Stimulated activated CD4-positive, alpha-beta T cell treated with anti-CD3 and anti-CD28 coated beads, Interleukin-4, amount 100 ng/mL, for 4 hours (primary cell): ENCODE measurements around the gene PTCSC3.
"Not testable (repeated sequence)": the region's sequence is repeated elsewhere in the genome, so short reads cannot be mapped to it uniquely, and the experiment has no call there.

Experiments used
- DNase-seq, 2 experiments: peaks; one replicate each; pipeline ENCODE4 v3.0.0-alpha.2; 2020

Gene PTCSC3

DNA sequence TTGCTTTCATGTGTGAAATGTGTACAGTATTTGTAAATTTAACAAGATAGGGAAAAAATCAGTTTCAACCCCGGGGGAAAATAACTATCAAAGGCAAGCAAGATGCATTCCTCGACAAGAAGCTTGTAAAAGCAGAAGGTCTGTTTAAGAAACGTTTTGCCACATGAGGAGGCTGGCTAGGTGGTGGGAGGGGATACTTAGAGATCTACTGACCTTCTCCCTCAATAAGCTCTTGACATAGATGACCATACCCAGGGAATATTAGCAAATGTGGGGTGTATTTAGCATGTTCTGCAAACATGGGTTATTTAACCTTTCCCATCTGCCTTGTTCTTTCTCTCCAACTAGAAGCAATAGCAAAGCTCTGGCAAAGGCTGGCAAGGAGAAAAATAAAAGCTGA lies 4.9 kb downstream of the PTCSC3 start:
- DNase-seq: no peak

DNA sequence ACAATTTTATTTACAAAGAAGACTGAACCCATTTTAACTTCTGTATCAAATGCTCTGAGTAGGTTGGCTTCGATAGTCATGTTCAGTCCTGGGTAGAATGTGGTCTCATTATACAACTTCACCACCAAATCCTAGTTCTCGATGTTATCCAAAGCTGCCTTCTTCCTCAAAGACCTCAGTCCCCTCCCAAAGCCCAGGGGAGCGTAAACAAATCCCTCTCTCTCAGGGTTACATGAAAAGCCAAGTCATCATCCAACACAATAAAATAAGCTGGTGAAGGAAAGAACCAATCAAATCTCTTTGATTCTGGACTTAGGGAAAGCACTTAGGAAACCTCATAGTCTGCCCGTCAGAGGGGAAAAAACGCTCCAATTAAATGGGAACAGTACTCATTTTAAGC lies 9.1 kb downstream of the PTCSC3 start:
- no peak for DNase-seq

DNA sequence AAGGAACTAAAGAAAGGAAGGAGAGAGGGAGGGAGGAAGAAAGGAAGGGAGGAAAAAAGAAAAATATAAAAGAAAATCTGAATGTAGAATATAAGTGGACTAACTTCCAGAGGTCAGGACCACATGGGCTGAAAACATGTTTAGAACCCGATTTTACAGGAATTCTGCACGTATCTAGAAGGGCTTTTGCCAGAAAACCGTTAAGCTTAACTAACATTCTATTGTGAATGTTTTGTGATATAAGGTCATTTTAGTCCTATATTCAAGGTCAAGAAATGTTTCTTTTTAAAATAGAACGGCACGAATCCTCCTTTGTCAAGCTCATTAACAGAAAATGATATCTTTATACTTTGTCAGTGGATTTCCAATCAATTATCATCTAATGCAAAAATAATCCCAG lies 13.1 kb downstream of the PTCSC3 start:
- no peak for DNase-seq

DNA sequence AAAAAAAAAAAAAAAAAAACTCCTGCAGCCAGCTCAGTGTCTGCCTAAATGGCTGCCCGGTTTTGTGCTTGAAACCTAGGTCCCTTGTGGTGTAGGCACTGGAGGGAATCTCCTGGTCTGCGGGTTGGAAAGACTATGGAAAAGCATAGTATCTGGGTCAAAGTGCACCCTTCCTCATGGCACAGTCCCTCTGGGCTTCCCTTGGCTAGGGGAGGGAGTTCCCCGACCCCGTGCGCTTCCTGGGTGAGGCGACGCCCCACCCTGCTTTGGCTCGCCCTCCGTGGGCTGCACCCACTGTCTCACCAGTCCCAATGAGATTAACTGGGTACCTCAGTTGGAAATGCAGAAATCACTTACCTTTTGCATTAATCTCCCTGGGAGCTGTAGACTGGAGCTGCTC lies 14.3 kb downstream of the PTCSC3 start:
- DNase-seq: no peak

DNA sequence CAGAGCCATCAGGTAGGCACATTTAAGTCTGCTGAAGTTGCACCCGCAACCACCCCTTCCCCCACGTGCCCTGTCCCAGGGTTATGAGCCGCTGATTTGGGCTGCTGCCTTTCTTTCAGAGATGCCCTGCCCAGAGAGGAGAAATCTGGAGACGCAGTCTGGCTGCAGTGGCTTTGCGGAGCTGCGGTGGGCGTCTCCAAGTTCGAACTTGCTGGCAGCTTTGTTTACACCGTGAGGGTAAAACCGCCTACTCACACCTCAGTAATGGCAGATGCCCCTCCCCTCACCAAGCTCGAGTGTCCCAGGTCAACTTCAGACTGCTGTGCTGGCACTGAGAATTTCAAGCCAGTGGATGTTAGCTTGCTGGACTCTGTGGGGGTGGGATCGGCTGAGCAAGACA lies 14.7 kb downstream of the PTCSC3 start:
- no peak for DNase-seq

DNA sequence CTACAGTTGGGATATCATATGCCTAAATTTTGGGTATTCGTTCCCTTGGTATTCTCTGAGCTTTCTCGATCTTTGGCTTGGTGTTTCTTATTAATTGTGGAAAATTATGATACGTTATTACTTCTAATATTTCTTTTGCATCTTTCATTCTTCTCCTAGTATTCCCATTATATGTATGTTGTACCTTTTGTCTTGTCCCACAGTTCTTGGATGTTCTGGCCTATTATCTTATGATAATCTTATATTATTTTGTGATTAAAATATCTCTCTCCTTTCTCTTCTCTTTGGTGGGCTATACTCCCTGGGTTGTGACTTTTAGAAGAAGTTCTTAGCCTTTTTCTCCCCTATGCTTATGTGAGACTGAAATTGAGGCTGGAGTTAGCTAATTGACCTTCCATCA lies 25.2 kb downstream of the PTCSC3 start:
- no peak for DNase-seq

DNA sequence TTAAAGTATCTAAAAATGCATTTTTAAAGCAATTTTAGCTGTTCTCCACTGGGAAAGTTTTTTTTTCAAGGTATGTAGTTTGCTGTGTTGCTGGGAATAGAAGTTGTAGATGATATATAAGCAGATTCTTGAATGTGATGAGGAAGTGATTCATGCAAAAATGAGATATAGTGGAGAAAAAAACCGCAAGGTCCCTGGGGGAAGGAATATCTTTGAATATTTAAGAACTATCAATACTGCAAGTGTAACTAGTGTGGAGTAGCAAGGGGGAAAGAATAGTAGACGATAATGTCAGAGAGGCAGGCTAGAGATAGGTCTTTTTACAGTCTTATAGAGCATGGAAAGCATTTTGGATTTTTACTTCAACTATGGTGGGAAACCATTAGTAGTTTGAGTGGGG lies 42.5 kb downstream of the PTCSC3 start:
- no peak for DNase-seq

DNA sequence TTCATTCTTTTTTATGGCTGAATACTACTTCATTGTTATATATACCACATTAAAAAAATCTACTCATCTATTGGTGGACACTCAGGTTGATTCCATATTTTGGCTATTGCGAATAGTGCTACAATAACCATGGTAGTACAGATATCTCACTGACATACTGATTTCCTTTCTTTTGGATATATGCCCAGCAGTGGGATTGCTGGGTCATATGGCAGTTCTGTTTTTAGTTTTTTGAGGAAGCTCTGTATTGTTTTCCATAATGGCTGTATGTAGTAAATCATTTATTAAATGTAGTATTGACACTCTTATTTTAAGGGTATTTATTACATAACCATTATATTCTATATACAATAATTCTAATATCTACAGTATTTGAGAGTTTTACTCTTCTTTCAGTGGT lies 43.7 kb downstream of the PTCSC3 start:
- DNase-seq: no peak

DNA sequence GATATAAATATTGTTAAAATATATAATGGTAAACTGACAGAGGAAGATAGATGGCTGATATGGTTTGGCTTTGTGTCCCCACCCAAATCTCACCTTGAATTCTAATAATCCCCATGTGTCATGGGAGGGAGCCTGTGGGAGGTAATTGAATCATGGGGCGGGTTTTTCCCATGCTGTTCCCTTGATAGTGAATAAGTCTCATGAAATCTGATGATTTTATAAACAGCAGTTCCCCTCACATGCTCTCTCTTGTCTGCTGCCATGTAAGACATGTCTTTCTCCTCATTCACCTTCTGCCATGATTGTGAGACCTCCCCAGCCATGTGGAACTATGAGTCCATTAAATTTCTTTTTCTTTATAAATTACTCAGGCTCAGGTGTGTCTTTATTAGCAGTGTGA lies 46.3 kb downstream of the PTCSC3 start:
- DNase-seq: no peak

DNA sequence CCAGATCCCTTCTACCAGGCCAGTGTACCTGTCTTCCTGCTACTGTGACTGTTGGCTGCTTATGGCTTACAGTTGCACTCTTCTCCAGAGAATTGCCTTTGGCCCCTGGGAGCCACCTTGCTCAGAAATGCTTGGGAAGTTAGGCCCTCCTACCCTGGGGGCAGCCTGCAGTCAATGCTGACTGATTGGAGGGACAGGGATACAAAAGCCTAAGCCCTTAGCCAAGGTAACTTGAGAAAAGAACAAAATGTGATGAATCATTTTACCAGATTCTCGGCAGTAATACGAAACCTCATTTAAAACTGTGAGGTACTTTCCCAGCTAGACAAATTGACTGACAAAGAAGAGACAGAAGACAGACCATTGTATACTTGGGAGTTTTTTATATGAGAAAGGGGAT lies 47.3 kb downstream of the PTCSC3 start:
- no peak for DNase-seq

DNA sequence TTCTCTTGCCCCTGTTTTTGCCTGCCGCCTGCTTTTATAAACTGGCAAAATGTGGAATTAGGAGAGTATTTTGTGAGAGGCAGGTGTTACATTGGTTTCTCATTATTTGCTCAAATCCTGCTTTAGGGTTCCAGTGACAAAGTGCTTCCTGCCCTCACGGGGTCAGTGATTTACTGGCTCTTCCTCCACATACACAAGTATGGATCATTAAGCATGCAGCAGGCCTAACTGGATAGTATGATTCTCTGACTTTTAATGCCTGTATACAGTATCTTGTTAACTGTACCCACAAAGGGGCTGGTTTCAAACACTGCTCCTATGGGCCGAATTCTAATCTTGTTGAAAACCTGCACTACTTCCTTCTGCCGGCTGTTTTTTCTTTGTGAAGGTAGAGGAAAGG lies 63.2 kb downstream of the PTCSC3 start:
- DNase-seq: no peak

DNA sequence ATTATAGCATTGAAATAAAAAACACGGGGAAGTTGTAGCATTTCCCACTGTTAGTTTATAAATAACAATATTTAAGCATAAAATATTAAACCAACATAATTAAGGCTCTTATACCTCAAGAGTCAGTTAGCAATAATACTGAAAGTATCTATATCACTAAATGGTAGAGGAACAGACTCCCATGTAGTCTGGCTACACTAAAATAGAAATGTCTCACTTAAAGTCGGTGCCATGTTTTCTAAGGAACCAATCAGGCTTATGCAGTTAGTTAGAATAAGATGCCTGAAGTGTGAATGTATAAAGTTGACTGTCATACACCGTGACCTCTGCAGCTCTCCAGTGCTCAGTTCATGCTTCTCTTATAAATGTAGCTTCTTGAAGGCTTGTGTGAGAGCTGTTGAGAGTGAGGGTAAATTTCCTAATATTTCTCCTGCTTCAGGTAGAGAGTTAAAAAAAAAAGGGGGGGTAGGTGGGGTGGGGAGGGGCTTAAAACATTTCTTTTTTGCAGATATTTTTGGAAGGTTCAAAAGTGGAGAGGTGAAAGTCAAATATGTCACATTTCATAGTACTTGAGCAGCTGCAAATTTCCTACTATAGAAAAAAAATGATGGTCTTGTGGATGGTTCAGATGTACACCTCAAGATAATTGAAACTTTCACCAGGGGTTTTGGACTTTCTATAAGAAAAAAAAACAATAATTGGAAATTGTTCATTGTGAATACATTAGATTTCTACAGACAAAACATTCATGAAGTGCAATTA lies 64.5 kb downstream of the PTCSC3 start:
- no peak for DNase-seq

DNA sequence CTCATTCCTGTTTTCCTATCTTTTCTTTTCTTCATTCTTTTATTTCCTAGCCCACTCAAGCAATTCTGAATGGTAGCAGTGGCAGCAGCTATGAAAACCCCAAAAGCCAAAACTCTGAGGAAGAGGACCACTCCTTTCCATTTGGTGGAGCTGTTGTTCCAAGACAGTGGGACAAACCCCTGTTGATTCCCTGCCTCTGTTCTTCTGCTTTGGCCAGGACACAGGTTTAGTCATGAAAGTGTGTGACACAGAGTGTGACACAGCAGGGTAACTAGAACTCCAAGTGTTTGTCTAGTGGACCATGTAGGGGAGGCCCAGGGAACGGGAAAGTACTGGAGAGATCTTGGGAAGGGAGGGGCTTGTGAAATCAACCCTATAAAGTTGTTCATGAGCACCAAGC lies 71.1 kb downstream of the PTCSC3 start:
- DNase-seq: no peak

DNA sequence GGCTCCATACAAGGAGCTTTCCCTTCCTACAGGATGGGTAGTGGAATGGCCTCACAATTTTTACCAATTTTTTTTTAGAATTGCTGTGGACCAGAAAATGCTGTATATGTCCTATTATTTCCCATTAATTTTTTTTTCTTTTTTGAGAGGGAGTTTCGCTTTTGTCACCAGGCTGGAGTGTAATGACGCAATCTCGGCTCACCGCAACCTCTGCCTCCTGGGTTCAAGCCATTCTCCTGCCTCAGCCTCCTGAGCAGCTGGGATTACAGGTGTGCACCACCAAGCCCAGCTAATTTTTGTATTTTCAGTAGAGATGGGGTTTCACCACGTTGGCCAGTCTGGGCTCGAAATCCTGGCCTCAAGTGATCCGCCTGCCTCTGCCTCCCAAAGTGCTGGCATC lies 72.3 kb downstream of the PTCSC3 start:
- DNase-seq: not testable (repeated sequence)

DNA sequence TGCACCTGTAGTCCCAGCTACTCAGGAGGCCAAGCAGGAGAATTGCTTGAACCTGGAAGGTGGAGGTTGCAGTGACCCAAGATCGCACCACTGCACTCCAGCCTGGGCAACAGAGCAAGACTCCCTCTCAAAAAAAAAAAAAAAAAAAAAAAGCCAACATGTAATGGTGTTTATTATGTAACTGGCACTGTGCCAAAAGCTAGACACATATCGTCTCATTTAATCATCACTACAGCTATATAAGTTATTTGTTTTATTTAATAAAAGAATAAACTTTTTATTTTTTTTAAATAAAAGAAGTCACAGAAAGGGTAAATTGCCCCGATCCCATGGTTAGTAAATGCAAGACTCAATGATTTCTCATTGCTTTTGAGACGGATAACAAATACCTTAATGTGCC lies 76.9 kb downstream of the PTCSC3 start:
- no peak for DNase-seq

DNA sequence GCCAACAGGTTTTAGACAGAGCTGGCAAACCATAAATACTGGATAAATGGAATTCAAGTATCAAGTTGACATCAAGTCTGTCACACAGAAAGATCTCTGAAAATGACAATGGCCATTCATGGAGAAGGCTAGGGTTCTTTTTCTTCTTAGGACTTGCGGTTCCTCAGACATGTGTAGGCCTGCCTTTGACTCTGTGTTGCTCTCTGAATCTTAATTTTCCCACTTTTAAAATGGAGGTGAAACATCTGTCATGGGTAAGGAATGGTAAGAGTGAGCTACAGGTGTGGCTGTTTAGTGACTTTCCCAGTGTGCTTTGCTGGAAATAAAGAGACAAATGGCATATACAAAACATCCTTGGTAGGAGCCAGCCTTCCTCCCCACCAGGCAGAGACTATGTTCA lies 79.2 kb downstream of the PTCSC3 start:
- no peak for DNase-seq

DNA sequence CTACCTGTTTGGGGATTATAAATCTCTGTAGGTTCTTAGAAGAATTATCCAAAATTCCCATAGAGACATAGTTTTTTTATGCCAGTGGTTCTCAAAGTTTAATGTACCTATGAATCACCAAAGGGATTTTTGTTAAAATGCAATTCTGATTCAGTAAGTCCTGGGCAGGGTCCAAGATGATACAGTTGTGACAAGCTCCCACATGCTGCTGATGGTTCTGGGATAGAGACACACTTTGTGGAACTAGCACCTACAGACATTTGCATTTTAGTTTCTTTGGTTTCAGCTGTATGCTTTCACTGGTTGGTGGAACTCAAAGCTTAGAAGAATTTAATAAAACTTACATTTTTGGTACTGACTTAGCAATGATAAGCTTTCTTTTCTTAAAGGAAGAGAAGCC lies 80.4 kb downstream of the PTCSC3 start:
- no peak for DNase-seq

DNA sequence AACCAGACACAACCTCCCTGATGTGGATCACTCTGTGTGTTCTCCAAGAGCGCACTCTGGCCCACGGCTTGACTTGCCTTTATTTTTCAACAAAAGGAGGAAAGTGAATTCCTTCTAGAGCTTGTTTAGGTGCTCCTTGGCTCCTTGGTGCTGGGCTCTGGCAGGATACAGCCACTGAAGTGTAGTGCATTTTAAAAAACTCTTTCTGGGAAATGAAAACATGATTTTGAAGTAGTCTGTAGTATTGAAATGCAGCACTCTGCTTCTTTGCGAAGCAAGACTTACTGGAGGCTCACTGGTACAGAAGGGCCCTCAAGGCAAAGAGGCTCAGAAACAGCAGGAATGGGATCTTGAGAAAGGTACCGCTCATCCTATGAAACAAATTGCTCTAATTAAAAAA lies 81.6 kb downstream of the PTCSC3 start:
- no peak for DNase-seq

DNA sequence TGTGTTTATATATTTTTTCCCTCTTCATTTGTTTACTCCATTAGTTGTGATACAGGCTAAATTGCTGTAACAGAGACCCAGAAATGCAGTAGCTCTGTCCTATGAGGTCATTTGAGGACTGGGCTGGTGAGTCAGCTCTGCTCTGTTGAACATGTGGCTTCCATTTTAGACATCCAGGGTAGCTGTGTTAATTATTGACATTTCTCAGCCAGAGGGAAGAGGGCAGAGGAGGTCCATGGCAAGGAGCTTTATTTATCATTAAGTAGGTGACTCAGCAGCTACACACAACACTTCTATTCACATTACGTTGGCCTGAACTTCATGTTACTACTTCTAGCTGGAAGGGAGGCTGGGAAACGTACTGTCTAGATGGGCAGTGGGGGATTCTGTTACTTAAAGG lies 85.4 kb downstream of the PTCSC3 start:
- no peak for DNase-seq

DNA sequence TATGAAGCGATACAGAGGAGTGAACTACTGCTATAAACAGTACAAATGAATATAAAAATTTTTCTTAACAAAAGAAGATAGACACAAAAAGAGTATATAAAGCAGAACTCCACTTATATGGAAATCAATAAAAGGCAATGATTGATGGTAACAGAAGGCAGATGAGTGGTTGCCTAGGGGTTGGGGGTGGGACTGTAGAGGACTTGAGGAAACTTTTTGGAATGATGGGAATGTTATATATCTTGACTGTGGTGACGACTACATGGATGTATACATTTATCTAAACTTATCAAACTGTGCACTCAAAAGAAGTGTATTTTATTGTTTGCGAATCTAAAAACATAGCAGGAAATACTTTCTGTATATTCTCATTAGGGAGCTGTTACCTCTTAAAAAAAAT lies 89.1 kb downstream of the PTCSC3 start:
- DNase-seq: no peak

DNA sequence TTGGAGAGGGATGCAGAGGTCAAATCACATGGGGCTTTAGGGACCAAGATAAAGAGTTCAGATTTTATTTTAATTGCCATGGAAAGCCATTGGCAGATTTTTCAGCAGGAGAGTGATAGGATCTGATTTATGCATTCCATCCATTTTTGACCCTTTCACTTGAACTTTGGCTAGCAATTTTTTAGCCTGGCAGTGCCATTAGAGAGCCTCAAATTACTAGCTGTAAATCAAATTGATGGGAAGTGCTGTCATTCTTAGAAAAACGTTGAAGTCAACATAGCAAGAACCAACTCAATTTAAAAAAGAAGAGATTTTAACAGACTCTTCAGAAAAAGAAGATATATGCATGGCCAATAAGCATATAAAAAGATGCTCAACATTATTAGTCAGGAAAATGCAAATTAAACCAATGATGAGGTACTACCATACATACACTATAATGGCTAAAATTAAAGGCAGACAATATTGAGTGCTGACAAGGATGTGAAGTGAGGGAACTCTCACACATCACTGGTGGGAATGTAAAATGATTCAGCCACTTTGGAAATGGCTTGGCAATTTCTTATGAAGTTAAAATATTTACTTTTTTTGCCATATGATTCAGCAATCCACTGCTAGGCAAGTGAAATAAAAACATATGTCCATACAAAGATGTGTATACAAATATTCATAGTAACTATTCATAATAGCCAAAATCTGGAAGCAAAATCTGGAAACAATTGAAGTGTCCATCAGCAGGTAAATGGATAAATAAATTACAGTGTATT lies 89.7 kb downstream of the PTCSC3 start:
- no peak for DNase-seq

DNA sequence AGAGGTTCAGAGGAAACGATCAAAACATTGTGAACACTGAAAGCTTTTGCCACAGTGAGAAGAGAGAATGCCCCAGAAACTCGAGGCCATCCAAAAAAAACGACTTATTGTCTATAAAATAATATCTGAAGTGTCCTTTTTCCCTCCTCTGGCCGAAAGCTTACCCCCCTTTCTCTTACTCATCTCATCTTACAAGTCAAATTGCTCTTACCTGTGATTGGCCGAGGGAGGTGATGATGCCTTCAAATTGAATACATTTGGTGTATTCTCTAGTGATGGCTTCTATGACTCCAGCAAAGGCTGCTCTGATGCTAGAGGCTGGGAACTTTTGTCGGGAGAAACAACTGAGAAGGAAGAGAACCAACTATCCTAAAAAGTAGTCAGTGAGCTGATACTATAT lies 90.7 kb downstream of the PTCSC3 start:
- DNase-seq: no peak
